ENCODE data around the gene ASB13. TPM values are rescaled to one million over a fixed set of nuclear protein-coding genes. Genes with fewer than 3 reads are reported as not detected.

The ASB13 gene
- total RNA-seq, 2 experiments from 2014 or later: 1.9 to 2.9 TPM

DNA sequence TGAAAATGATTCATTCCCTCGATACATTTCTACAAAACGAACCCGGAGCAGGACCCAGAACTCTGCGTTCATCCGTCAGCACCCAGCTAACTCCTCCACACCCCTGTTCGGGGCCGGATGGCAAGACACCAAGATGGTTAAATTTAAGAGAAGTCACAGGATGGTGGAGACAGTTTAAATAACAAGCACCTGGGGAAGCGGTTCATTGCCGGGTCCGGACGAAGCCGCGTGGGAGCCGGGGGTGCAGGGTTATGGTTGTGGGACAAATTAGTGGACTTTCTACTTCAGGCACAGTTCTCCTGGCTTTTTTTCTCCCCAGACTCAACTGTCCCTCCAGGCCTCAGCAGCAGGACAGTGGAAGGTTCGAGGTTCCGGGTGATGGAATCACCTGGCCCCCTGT, 45.4 kb downstream of the ASB13 start:
- DNase-seq: no peak
- Mint-ChIP-seq H3K27me3 (no peaks in the 10 kb centered on the region), H3K27ac (no peak overlapping the region), H3K4me1 (ENCODE audit: low read depth) (no peaks in the 10 kb centered on the region), H3K4me3 (no peak overlapping the region), H3K9me3 (no peaks in the 10 kb centered on the region), H3K36me3 (ENCODE audit: low read depth) (no peaks in the 10 kb centered on the region)
- Histone ChIP-seq H3K36me3 (ENCODE audit: insufficient read depth, low read length) (no peaks in the 10 kb centered on the region), H3K4me3 (ENCODE audit: low read length) (no peak overlapping the region), H3K9me3 (ENCODE audit: control insufficient read depth in 1 of 2, insufficient read depth in 1 of 2, low read length in 2 of 2) (no peaks in the 10 kb centered on the region), H3K27me3 (ENCODE audit: control insufficient read depth in 1 of 2, insufficient read depth in 2 of 2, low read length in 2 of 2) (no peaks in the 10 kb centered on the region), H3K4me1 (ENCODE audit: insufficient read depth, low read length) (peaks cover 6% of the 10 kb centered on the region), H3K27ac (ENCODE audit: low read depth in 1 of 2, low read length in 2 of 2) (no peak overlapping the region)
- intact Hi-C loops (cut with DNase I, micrococcal nuclease): no loop called here
- TF ChIP-seq CTCF (IDR thresholded peaks at IDR 0.05): no peak
- no peak for ATAC-seq (ENCODE audit: poor library complexity)
- POLR2A ChIA-PET: no interaction called here
- CTCF ChIA-PET: no interaction called here

GRCh38 chr10:5620223-5620721, 46.1 kb downstream of the ASB13 start:
- TF ChIP-seq CTCF (IDR thresholded peaks at IDR 0.05): no peak
- Mint-ChIP-seq H3K36me3 (ENCODE audit: low read depth) (no peaks in the 10 kb centered on the region), H3K27ac (no peak overlapping the region), H3K4me1 (ENCODE audit: low read depth) (no peaks in the 10 kb centered on the region), H3K27me3 (no peaks in the 10 kb centered on the region), H3K4me3 (no peak overlapping the region), H3K9me3 (no peaks in the 10 kb centered on the region)
- DNase-seq (no peak), ATAC-seq (ENCODE audit: poor library complexity) (no peak)
- Histone ChIP-seq H3K27me3 (ENCODE audit: control insufficient read depth in 1 of 2, insufficient read depth in 2 of 2, low read length in 2 of 2) (no peaks in the 10 kb centered on the region), H3K36me3 (ENCODE audit: insufficient read depth, low read length) (no peaks in the 10 kb centered on the region), H3K4me1 (ENCODE audit: insufficient read depth, low read length) (peaks cover 6% of the 10 kb centered on the region), H3K27ac (ENCODE audit: low read depth in 1 of 2, low read length in 2 of 2) (no peak overlapping the region), H3K4me3 (ENCODE audit: low read length) (no peak overlapping the region), H3K9me3 (ENCODE audit: control insufficient read depth in 1 of 2, insufficient read depth in 1 of 2, low read length in 2 of 2) (no peaks in the 10 kb centered on the region)
- POLR2A ChIA-PET: no interaction called here
- intact Hi-C loops (cut with DNase I, micrococcal nuclease): no loop called here
- CTCF ChIA-PET: no interaction called here

- Mint-ChIP-seq H3K36me3 (ENCODE audit: low read depth) (no peaks in the 10 kb centered on the region), H3K9me3 (no peaks in the 10 kb centered on the region), H3K27ac (no peak overlapping the region), H3K27me3 (no peaks in the 10 kb centered on the region), H3K4me1 (ENCODE audit: low read depth) (no peaks in the 10 kb centered on the region), H3K4me3 (no peak overlapping the region)
- ATAC-seq (ENCODE audit: poor library complexity) (no peak), DNase-seq (no peak)
- POLR2A ChIA-PET: no interaction called here
- Histone ChIP-seq H3K4me1 (ENCODE audit: insufficient read depth, low read length) (peaks cover 6% of the 10 kb centered on the region), H3K9me3 (ENCODE audit: control insufficient read depth in 1 of 2, insufficient read depth in 1 of 2, low read length in 2 of 2) (no peaks in the 10 kb centered on the region), H3K27me3 (ENCODE audit: control insufficient read depth in 1 of 2, insufficient read depth in 2 of 2, low read length in 2 of 2) (no peaks in the 10 kb centered on the region), H3K27ac (ENCODE audit: low read depth in 1 of 2, low read length in 2 of 2) (no peak overlapping the region), H3K4me3 (ENCODE audit: low read length) (no peak overlapping the region), H3K36me3 (ENCODE audit: insufficient read depth, low read length) (no peaks in the 10 kb centered on the region)
- intact Hi-C loops (cut with DNase I, micrococcal nuclease): no loop called here
- no peak for TF ChIP-seq CTCF (IDR thresholded peaks at IDR 0.05)
- CTCF ChIA-PET: no interaction called here
Observed at GRCh38 chr10:5619362-5620211, 46.8 kb downstream of the ASB13 start.
